ENCODE results near the gene ZMYM4. TPM values are rescaled to one million over a fixed set of nuclear protein-coding genes. Genes with fewer than 3 reads are reported as not detected.
"Not testable (repeated sequence)": the region's sequence is repeated elsewhere in the genome, so short reads cannot be mapped to it uniquely, and the experiment has no call there.

The ZMYM4 gene
- polyA plus RNA-seq, 3 donors, result 12.3 to 31.8 (median 26.0) TPM

DNA sequence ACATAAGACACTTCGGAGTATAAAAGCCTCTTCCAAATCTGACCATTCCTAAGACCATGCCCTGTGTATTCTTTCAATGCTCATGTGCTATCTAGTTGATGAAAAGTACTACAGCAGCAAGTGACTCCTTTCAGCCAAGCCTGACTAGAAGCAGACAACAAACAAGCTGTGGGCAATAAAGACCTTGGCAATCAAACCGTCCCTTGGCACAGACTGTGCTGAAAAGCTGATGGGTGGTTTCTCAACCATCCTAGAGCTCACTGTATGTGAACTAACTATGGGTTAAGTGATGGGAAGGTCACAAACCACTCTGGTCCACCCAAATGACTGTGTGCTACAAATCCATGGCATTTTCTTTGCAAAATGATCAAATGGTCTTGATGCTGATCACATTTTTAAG lies 194.7 kb downstream of the ZMYM4 start:
- Histone ChIP-seq H3K27me3 (ENCODE audit: control insufficient read depth in 2 of 2, insufficient read depth in 2 of 2, low read length in 2 of 2) (no peaks in the 10 kb centered on the region), H2AFZ (ENCODE audit: insufficient read depth, low read depth, low read length, poor library complexity, severe bottlenecking) (no peak overlapping the region), H3K4me2 (replicated peaks; ENCODE audit: extremely low read depth, low read length, poor library complexity, severe bottlenecking) (no peak overlapping the region), H3K79me2 (ENCODE audit: insufficient read depth, low read length) (no peaks in the 10 kb centered on the region), H3K27ac (ENCODE audit: low read depth in 1 of 2, low read length in 2 of 2) (no peak overlapping the region), H3K4me3 (replicated peaks in 1 of 3; ENCODE audit: low read depth in 2 of 3, low read length in 3 of 3) (no peak overlapping the region), H3K9me3 (replicated peaks in 1 of 2; ENCODE audit: control insufficient read depth in 1 of 2, insufficient read depth in 1 of 2, low read length in 2 of 2) (peaks cover 6 to 8% of the 10 kb centered on the region in 2 donors), H4K20me1 (ENCODE audit: insufficient read depth, low read length) (no peaks in the 10 kb centered on the region), H3K36me3 (replicated peaks in 1 of 2; ENCODE audit: control insufficient read depth in 1 of 2, insufficient read depth in 2 of 2, low read length in 2 of 2) (peaks cover 55 to 96% of the 10 kb centered on the region in 2 donors), H3K9ac (ENCODE audit: insufficient read depth, low read length, poor library complexity, severe bottlenecking) (no peak overlapping the region), H3K4me1 (ENCODE audit: control insufficient read depth in 1 of 2, insufficient read depth in 2 of 2, low read length in 2 of 2) (no peaks in the 10 kb centered on the region)
- intact Hi-C loops (cut with micrococcal nuclease), result no loop called here
- Mint-ChIP-seq H3K36me3 (peaks cover 81 to 90% of the 10 kb centered on the region in 2 donors), H3K27me3 (ENCODE audit: low read depth in 3 of 3) (no peaks in the 10 kb centered on the region), H3K27ac (peak overlapping the region in 1 of 7 donors; percentile 31), H3K4me1 (peaks cover 1% of the 10 kb centered on the region), H3K4me3 (no peak overlapping the region), H3K9me3 (peaks cover 5 to 13% (median 7%) of the 10 kb centered on the region in 7 donors)
- DNase-seq, result no peak
- TF ChIP-seq, protein P1, sequence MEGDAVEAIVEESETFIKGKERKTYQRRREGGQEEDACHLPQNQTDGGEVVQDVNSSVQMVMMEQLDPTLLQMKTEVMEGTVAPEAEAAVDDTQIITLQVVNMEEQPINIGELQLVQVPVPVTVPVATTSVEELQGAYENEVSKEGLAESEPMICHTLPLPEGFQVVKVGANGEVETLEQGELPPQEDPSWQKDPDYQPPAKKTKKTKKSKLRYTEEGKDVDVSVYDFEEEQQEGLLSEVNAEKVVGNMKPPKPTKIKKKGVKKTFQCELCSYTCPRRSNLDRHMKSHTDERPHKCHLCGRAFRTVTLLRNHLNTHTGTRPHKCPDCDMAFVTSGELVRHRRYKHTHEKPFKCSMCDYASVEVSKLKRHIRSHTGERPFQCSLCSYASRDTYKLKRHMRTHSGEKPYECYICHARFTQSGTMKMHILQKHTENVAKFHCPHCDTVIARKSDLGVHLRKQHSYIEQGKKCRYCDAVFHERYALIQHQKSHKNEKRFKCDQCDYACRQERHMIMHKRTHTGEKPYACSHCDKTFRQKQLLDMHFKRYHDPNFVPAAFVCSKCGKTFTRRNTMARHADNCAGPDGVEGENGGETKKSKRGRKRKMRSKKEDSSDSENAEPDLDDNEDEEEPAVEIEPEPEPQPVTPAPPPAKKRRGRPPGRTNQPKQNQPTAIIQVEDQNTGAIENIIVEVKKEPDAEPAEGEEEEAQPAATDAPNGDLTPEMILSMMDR (IDR thresholded peaks at IDR 0.05), result no peak
- WGBS (ENCODE audit: insufficient coverage), result 100% methylated on average over 1 of the region's 2 CpGs

DNA sequence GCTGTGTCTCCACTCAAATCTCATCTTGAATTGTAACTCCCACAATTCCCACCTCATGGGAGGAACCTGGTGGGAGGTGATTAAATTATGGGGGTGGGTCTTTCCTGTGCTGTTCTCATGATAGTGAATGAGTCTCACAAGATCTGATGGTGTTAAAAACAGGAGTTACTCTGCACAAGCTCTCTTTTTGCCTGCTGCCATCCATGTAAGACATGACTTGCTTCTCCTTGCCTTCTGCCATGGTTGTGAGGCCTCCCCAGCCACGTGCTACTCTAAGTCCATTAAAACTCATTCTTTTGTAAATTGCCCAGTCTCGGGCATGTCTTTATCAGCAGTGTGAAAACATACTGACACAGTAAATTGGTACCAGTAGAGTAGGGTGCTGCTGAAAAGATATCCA lies 195.2 kb downstream of the ZMYM4 start:
- DNase-seq; H3K4me1 Mint-ChIP-seq; H3K27me3 Mint-ChIP-seq (ENCODE audit: low read depth in 3 of 3); H3K79me2 ChIP-seq (ENCODE audit: insufficient read depth, low read length); H2AFZ ChIP-seq (ENCODE audit: insufficient read depth, low read depth, low read length, poor library complexity, severe bottlenecking); H3K4me2 ChIP-seq (replicated peaks; ENCODE audit: extremely low read depth, low read length, poor library complexity, severe bottlenecking); H3K27me3 ChIP-seq (ENCODE audit: control insufficient read depth in 2 of 2, insufficient read depth in 2 of 2, low read length in 2 of 2); H3K9me3 ChIP-seq (replicated peaks in 1 of 2; ENCODE audit: control insufficient read depth in 1 of 2, insufficient read depth in 1 of 2, low read length in 2 of 2); H3K4me3 ChIP-seq (replicated peaks in 1 of 3; ENCODE audit: low read depth in 2 of 3, low read length in 3 of 3); H3K9ac ChIP-seq (ENCODE audit: insufficient read depth, low read length, poor library complexity, severe bottlenecking); H3K4me1 ChIP-seq (ENCODE audit: control insufficient read depth in 1 of 2, insufficient read depth in 2 of 2, low read length in 2 of 2); H3K4me3 Mint-ChIP-seq; intact Hi-C loops (cut with micrococcal nuclease); H3K27ac ChIP-seq (ENCODE audit: low read depth in 1 of 2, low read length in 2 of 2); H4K20me1 ChIP-seq (ENCODE audit: insufficient read depth, low read length): not testable (repeated sequence)
- H3K36me3 ChIP-seq (replicated peaks in 1 of 2; ENCODE audit: control insufficient read depth in 1 of 2, insufficient read depth in 2 of 2, low read length in 2 of 2), result peaks cover 54 to 96% of the 10 kb centered on the region in 2 donors
- WGBS (ENCODE audit: insufficient coverage), result no CpG with 5 or more reads among the region's 2 CpGs
- Mint-ChIP-seq H3K9me3 (peaks cover 5 to 13% (median 7%) of the 10 kb centered on the region in 7 donors), H3K36me3 (peaks cover 82 to 91% of the 10 kb centered on the region in 2 donors), H3K27ac (peak overlapping the region in 1 of 7 donors; percentile 22)

All from CD14-positive monocyte (primary cell).